ENCODE measurements around the gene SYNE4. TPM values are rescaled to one million over a fixed set of nuclear protein-coding genes. Genes with fewer than 3 reads are reported as not detected.

SYNE4 gene
- polyA plus RNA-seq, 3 donors: 13.2 to 17.5 (median 15.5) TPM

DNA sequence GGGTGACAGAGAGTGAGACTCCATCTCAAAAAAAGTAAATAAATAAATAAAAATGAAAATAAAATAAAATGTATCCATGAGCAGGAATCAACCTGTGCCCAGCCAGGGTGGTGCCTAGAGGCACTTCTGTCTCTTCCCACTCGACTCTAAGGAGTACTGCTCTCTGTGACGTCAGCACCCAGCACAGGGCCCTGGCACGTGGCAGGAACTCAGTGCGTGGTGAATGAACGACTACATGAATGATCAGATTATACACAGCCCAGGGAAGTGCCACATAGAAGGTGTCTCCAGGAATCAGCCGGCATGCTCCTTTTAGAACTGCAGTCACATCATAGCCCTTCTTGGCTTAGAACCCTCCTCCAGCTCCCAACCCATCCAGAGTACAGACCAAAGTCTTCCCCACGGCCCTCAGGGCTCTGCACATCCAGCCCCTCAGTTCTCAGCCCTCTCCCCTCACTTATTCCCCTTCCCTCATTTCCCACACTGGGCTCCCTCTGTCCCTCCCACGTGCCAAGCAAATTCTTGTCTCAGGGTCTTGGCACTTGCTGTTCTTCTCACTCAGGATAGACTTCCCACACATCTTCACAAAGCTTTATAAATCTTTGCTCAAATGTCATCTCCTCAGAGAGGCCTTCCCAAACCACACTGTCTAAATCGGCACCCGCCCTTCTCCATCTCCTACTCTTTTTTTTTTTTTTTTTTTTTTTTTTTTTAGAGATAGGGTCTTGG is 19.9 kb upstream of the SYNE4 start:
- no peak for DNase-seq

DNA sequence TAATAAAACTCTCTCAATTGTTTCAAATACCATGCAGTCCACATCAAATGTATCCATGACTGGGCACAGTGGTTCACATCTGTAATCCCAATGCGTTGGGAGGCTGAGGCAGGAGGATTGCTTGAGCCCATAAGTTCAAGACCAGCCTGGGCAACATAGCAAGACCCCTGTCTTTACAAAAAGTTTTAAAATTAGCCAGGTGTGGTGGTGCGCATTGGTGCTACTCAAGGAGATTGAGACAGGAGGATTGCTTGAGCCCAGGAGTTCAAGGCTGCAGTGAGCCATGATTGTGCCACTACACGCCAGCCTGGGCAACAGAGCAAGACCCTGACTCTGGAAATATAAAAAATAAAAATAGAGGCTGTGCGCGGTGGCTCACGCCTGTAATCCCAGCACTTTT is 19.1 kb upstream of the SYNE4 start:
- no peak for DNase-seq

DNA sequence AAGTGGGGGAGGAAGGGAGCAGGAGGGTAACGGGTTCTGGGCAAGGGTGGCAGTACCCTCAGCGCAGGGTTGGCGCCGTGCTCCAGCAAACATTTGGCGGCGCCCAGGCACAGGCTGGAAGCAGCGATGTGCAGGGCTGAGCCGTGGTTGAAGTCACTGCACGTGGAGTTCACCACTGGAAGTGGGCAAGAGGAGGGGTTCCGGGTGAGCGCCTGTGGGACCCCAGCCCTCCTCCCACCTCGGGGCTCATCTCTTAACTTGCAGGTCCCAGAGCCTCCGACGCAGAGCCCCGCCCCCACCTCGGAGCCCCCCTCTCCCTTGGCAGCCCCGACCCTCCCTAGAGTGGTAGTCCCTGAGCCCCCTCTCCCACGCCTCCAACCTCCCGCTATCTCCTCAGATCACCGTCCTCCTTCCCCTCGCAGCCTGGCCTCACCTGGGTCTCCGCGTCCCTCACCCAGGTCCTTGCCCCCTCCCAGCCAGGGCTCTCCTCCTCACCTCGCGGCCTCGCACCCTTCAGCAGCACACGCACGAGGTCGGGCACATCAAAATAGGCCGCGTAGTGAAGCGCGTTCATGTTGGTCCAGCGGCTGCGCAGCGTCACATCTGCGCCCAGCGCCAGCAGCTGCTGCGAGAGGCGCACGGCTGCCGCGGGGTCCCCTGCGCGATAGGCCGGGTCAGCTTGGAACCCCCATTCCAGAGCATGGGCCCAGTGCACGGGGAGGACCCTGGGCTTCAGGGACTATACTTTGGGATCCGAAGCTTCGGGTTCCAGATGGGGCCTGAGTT is 17.7 kb upstream of the SYNE4 start:
- no peak for DNase-seq

DNA sequence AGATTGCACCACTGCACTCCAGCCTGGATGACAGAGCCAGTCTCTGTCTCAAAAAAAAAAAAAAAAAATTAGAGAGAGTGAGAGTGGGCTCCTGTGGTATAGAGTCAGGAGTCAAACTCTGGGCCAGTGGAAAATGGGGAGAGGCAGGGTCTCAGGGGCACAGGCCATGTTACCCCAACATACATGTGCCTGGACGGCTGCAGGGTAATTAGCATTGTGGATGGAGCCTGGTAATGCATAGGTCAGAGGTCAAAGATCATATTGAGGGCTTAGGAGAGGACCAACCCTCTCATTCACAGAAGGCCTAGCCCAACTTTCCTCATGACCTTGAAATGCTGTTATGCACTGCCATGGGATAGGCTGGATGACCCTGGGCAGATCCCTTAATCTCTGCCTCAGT is 16.9 kb upstream of the SYNE4 start:
- DNase-seq: no peak

DNA sequence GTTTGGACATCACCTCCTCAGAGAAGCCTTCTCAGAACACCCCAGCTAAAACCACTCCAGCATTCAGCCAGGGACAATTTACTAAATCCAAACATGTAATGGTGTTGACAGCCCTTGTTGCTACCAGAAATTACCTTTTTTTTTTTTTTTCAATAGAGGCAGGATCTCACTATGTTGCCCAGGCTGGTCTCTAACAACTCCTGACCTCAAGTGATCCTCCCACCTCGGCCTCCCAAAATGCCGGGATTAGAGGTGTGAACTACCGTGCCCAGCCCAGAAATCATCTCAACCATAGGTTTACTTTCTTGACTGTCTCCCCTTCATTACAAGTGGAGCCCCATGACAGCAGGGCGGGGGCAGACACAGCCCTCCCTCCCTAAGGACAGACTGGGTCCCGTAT is 14.8 kb upstream of the SYNE4 start:
- no peak for DNase-seq

DNA sequence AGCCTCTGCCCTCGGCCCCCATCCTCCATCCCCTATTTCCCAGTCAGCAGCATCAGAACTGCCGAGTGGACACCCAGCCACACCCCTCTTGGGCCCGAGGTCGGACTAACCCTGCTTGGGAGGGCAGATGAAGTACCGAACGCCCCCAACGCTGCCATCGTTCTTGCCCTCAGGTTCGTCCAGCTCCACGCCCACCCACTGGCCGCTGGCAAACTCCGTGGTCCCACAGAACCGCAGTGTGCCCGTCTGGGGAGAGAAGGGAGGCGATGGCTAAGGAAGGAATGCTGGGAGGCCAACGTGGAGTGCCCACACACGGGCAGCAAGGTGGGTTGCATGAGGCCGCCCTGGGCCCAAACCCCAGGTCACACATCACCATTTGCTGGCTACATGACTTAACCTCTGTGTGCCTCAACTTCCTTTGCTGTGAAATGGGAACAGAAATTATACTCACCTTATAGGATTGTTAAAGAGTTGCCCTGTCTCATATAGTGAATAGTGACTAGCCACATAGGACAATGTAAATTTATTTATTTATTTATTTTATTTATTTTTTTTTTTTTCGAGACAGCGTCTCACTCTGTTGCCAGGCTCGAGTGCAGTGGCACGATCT is 10.6 kb upstream of the SYNE4 start:
- no peak for DNase-seq

DNA sequence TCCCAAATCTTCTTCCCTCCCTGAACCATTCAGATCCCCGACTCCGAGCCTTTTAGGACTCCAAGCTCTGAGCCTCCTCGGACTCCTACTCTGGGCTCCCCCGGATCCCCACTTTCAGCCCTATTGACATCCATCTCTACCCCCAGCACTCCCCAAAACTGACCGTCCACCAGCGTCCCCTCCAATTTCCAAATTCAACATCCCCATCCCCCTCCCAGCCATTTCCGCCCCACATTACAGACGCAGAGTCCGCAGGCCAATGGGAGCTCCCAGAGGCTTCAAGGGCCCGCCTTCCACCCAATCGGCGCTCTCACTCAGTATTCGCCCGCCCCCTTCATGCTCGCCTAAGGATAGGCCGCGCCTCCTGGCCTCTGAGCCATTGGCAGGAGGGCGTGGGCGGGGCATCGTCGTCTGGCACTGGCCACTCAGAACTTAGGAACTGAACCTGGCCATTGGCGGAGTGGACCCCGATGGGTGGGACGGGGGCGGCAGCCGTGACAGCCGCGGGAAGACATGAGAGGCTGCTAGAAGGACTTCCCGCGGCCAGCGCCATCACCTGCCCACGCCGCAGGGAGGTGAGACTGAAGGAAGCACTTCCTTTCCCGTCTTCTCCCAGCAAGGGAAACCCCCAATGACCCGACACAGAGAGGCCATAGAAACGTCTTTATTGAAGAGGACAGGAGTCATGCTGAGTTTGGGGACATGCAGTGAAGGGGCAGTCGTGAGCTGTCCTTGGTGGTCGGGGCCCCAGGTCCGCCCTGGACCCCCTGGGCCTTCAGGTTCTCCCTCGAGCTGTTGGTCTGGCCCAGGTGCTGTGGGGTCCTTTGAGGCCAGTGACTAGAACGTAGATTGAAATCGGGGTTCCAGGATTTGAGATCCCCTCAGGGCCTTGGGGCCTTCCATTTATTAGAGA is 5.7 kb upstream of the SYNE4 start, which contains the start of gene ALKBH6:
TSS of gene ALKBH6 (minus strand) at position 202 of the 913 bp plus-strand sequence. CDS start 816 bp downstream, outside the sequence.
- DNase-seq: peak; percentile 99

DNA sequence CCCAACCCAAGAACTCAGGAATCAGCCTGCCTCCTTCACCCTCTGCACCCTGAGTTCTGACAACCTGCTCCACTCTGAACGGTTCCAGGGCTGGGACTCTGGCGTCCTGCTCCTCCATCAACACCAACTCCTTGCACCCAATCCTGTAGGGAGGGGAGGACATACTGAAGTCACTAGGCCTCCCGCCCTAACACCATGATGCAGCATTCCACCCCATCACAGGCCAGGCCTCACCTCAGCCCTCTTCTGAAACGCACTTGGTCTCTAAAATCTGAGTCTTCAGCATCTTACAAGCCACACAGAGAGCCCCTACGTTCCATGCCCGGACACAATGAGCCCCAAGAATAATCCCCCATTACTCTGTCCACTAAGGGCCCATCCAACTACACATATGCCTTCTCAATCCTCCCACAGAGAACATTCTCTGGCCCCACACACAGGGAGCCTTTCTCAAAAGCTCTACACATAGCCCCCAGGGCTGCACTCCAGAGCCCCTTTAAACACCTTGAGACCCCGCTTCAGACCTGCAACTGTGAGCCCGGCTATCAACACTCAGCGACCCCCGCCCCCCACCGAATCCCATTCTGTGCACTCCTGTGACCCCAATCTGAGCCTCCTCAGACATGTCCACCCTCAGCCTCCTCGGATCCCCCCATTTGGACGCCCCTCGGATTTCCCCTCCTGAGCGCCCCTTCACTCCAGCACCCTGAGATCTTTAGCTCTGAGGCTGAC is 4.8 kb upstream of the SYNE4 start:
- DNase-seq: no peak

DNA sequence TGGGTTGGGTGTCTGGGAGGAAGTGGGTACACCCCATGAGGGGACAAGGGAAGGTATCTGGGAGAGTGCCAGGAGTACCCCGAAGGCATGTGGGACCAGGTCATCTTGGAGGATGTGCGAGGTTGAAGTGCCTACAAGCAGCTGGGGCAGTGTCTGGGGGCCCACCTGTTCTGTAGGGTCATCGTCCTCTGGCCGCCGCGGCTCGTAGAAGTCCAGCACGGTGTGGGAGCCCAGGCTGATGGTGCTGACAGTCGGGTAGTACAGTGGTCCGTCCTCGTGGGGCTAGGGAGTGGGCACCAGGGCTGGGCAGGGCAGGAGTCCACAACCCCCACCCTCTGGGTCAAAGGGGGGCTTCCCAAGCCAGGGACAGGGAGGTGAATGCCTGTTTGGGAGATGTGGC is 1.8 kb upstream of the SYNE4 start:
- DNase-seq: no peak

DNA sequence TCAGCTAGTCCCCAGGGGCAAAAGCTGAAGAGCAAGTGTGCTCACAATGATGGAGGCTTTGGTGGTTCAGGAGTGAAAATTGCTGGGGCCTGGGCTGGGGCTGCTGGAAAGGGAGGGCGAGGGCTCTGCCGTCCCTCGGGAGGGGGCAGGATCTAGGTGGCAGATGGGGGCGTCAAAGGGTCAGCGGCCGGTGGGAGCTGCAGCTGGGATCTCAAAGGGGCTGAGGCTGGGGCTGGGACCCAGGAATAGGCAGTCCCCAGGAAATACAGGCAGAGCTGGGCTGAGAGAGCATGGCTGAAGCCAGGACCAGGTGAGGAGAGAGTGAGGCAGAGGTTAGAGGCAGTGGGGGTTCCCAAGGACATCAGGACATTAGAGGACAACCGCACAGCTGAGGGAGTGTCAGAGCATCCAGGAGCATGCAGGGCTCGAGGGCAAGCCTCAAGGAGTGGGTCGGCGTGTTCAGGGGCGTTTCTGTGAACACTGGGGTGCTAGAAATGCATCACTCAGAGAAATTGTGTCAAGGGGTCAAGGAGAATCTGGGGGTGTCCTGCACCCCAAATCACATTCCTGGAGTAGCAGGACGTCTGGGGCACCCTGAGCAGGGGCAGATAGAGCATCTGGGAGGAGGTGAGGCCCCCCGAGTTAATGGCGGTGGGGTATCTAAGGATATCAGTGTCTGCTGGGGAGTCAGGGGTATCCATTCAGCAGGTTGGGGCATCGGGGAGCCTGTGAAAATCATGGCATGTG is 1.2 kb upstream of the SYNE4 start:
- DNase-seq: no peak

DNA sequence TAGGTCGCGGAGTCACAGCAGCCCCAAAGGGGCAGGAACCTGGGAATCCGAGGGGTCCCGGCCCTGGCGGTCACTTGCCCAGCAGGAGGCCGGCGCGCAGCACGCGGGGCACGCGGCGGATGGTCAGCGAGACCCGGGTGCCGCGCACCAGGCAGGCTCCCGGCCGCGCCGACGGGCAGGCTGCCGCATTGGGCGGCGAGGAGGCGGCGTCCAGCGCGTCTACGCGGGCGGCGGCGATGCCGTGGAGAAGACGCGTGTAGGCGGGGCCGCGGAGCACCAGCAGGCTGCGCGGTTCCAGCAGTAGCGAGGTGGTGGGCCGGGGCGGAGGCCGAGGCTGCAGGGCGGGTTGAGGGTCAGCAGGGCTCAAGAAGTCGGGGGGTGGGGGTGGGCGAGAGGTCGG is 607 bp upstream of the SYNE4 start:
- DNase-seq: no peak

DNA sequence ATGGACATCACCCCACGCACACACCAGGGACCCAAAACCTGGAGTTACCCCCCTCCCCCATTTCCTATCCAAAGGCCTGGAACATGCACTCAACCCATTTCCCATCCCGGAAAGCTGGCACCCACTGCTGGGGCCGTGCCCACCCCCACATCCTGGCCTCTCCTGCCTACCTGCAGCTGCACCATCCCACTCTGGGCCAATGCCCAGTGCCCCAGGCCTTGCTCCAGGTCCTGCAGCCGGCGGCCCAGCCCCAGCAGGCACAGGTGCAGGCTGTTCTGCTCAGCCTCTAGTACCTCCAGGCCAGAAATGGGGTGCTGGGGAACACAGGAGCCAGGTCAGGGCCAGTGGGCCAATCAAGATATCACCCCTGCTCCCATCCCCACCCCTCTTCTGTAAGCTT is 1.7 kb downstream of the SYNE4 start:
- DNase-seq: no peak

DNA sequence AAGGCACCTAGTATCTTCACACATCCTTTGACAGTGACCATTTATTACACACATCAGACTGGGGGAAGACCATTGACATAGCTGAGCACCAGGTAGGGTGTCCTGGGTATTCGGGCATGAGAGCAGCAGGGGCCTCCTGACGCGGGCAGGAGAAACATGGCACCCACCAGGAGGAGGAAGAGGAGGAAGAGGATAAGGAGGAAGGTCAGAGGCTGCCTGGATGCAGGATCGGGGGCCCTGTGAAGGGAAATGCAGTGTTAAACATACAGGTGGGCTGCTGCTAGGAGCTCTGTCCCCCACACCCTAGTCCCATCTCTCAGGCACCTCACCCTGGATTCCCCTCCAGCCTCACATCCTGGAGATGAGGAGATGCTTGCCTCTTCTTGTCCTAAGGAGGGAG is 5.3 kb downstream of the SYNE4 start:
- no peak for DNase-seq

DNA sequence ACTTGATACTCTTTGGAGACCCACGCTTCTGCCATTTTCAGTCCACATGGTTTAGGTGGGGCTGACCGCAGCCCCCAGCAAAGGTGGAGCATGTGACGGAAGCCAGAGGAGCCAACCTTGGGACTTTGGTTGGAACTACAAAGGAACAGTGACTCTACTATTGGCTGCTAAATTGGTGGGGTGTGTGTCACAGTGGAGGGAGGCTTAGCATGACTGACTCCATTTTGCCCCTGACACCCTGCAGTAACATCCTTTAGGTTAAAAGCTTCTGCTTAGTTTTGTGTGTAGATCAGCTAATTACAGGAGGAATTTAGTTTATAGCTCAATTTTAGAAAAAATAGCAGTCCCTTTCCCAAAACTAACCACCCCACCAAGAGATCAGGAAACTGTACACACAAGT is 7.0 kb downstream of the SYNE4 start:
- DNase-seq: no peak

DNA sequence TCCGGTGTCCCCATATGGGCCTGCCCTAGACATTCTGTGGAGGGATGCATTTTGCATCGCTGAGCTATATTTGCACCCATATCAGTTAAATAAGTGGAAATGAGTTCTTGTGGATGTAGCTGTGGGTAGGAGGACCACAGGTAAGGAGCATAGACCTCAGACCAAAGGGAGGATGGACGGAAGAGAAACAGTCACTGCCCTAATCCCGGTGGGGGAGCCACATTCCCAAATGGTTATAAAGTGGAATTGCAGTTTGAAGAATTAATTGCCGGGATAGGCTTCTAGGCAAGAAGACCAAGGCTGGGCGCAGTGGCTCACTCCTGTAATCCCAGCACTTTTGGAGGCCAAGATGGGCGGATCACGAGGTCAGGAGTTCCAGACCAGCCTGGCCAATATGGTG is 11.8 kb downstream of the SYNE4 start:
- no peak for DNase-seq

DNA sequence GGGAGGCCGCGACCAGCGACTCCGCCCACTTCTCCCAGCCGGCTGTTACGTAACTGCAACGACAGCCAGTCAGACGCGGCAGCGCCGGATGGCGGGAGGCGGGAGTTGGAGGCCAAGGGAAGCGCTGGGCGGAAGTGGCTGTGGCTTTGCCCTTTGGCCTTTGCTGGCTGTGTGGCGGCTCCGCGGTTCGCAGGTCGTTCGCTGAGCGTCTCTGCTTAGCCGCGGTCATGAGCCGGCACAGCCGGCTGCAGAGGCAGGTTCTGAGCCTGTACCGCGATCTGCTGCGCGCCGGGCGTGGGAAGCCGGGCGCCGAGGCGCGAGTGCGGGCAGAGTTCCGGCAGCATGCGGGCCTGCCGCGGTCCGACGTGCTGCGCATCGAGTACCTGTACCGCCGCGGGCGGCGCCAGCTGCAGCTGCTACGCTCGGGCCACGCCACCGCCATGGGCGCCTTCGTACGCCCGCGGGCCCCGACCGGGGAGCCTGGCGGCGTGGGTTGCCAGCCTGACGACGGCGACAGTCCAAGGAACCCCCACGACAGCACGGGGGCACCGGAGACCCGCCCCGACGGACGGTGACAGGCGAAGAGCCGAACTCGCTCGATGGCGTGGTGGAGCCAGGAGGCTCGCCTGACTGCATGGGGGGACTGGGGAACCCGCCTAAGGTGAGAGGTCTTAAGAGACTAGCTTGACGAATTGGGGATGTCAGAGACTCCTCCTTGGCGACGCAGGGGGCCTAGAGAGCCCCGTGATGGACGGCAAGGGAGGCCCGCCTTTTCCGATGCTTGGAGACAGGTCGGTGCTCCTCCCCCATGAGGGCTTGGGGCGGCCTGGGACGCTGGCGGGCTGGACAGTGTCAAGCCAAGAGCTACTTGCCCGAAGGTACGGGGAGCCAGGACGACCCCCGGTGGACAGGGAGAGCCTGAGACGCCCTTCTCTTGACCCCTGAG is 13.3 kb downstream of the SYNE4 start, which contains the start of gene SDHAF1:
TSS of gene SDHAF1 (plus strand) at position 141 of the 946 bp plus-strand sequence. CDS start at position 228, 87 bp downstream.
- DNase-seq: peak; percentile 95

DNA sequence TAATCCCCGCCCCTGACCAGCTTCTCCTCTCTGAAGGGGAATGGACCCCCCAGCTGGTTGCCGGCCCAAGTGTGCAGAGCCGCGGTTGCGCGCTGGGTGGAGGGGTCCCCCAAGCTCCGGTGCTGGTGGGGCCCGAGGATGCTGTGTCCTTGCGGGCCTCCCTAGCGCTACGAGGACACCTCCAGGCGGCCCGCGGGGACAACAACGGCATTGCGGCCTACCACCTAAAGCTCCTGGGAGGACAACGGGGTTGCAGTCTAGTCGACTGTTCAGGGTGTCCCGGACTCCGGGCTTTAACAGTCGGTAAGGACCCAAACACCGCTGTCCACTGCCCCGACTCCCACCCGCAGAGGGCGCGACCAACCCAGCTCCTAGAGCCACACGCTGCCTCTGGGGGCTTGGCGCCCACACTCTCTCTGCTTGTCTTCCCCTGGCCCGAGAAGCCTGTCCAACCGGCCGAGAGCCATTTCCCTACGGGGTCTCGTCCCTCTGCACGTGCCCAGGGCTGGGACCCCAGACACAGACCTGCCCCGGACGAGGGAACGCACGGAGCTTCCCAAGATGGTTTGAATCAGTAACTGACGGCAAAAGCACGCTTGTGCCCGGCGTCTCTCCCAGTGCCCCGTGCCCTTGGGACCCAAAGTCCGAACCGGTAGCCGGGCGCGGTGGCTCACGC is 14.6 kb downstream of the SYNE4 start:
- DNase-seq: no peak

All from renal pelvis (tissue), 4 donors.